ENCODE data around the gene PRKAA2. TPM values are rescaled to one million over a fixed set of nuclear protein-coding genes. Genes with fewer than 3 reads are reported as not detected.

Gene PRKAA2
- total and polyA plus RNA-seq, 10 of the 15 experiments (the other 5 are each of a cell fraction or from before 2014, with no cell fraction given), result 0.01 TPM; not detected in 9

GRCh38 chr1:56643661-56644060, 1.5 kb upstream of the PRKAA2 start:
- no peak for TF ChIP-seq NR2C2 (IDR thresholded peaks at IDR 0.05; ENCODE audit: borderline replicate concordance, control insufficient read depth, insufficient read length, low read depth)
- TF ChIP-seq NKRF (conservative IDR thresholded peaks at IDR 0.05), result no peak
- no peak for TF ChIP-seq ZZZ3 (IDR thresholded peaks at IDR 0.05; ENCODE audit: control insufficient read depth, insufficient read length, low read depth)
- no peak for TF ChIP-seq PRDM15 (CRISPR knock-in tag; IDR thresholded peaks at IDR 0.05)
- no peak for TF ChIP-seq PML (IDR thresholded peaks at IDR 0.05; ENCODE audit: low read length)
- BruUV-seq (replicated peaks), result no TSS peak
- H3K9me3 ChIP-seq (replicated peaks; ENCODE audit: control insufficient read depth, insufficient read depth, low read length), result no peaks in the 10 kb centered on the region
- SMC1A ChIA-PET (ENCODE audit: uncharacterized antibody, unreplicated experiment), result no interaction called here
- no peak overlapping the region for H2AFZ ChIP-seq (ENCODE audit: control insufficient read depth, low read depth, low read length)
- in situ Hi-C loops (cut with MboI), result no loop called here
- H3K79me2 ChIP-seq (ENCODE audit: control insufficient read depth, insufficient read depth, low read length), result no peaks in the 10 kb centered on the region
- no peaks in the 10 kb centered on the region for H4K20me1 ChIP-seq (ENCODE audit: control insufficient read depth, insufficient read depth)
- no peak overlapping the region for H3K9ac ChIP-seq (ENCODE audit: control insufficient read depth, insufficient read depth, low read length)
- no peak overlapping the region for H3K27ac ChIP-seq (ENCODE audit: control insufficient read depth, insufficient read depth)
- H3K4me1 ChIP-seq (ENCODE audit: control insufficient read depth, insufficient read depth, low read length), result no peaks in the 10 kb centered on the region
- FAIRE-seq (no peak), DNase-seq (ENCODE audit: low read depth, low spot score) (no peak), ATAC-seq (no peak)
- no peak overlapping the region for H3K4me3 ChIP-seq
- H3K36me3 ChIP-seq (ENCODE audit: control insufficient read depth in 2 of 2, insufficient read depth in 2 of 2, low read length in 1 of 2), result no peaks in the 10 kb centered on the region
- no peak overlapping the region for H3K4me2 ChIP-seq (ENCODE audit: control insufficient read depth, insufficient read depth)
- POLR2A ChIA-PET, result no interaction called here
- RAD21 ChIA-PET (ENCODE audit: unreplicated experiment), result interaction anchor here (1.1 kb wide), 1 partner anchor 59 kb away, joined by 3 read pairs; no protein-coding TSS in a partner anchor
- H3K27me3 ChIP-seq (replicated peaks in 1 of 2; ENCODE audit: control insufficient read depth in 2 of 2, insufficient read depth in 2 of 2, low read length in 1 of 2), result peaks cover 8 to 18% of the 10 kb centered on the region in 2 experiments
- intact Hi-C loops (cut with micrococcal nuclease; ENCODE audit: unreplicated experiment), result no loop called here
- CTCF ChIA-PET, result no interaction called here

All from GM12878 (cell line).